Endothelial cell of umbilical vein (primary cell): ENCODE results near the gene SLCO2B1.

ENCODE experiments used
- EZH2 ChIP-seq: IDR thresholded peaks from 2 replicates; pipeline ENCODE4 v1.6.1; 2012; ENCODE audit warnings: borderline replicate concordance, low read depth, mild to moderate bottlenecking, moderate library complexity, low read length, inconsistent platforms; ENCODE audit not compliant: severe bottlenecking
- GATA2 ChIP-seq: IDR thresholded peaks from 2 replicates; pipeline ENCODE4 v1.7.0; 2011; ENCODE audit warnings: low read depth, mild to moderate bottlenecking, moderate library complexity, mixed read lengths, low read length; ENCODE audit not compliant: insufficient read length, insufficient read depth
- JUN ChIP-seq: IDR thresholded peaks from 2 replicates; pipeline ENCODE4 v1.6.1; 2011; ENCODE audit warnings: borderline replicate concordance, low read depth; ENCODE audit not compliant: insufficient read length, insufficient read depth
- MAX ChIP-seq: IDR thresholded peaks from 2 replicates; pipeline ENCODE4 v1.6.1; 2011; ENCODE audit not compliant: insufficient read depth, insufficient read length
- MYC ChIP-seq: IDR thresholded peaks from one replicate; pipeline ENCODE4 v1.6.1; 2011; ENCODE audit warnings: mild to moderate bottlenecking, low read depth, low read length
- POLR2A ChIP-seq: IDR thresholded peaks from 2 replicates; pipeline ENCODE4 v1.6.1; 2012; ENCODE audit warnings: low read depth, mild to moderate bottlenecking, control low read depth, low read length
- POLR2AphosphoS5 ChIP-seq: IDR thresholded peaks from 2 replicates; pipeline ENCODE4 v1.6.1; 2012; ENCODE audit warnings: low read depth, mild to moderate bottlenecking, control low read depth, low read length, moderate library complexity; ENCODE audit not compliant: insufficient read depth
- TF ChIP-seq, protein P1 (sequence below), 2 donors: IDR thresholded peaks; 1 replicate in 1 of 2; 2 replicates in 1 of 2; pipeline ENCODE4 v1.5.1; 2011; ENCODE audit warnings: low read length in 2 of 2, mild to moderate bottlenecking in 2 of 2, moderate library complexity in 2 of 2, control low read depth in 1 of 2, inconsistent platforms in 1 of 2, low read depth in 1 of 2; ENCODE audit not compliant: insufficient read depth in 1 of 2; ENCODE audit errors: extremely low read depth in 1 of 2

GRCh38 chr11:75193711-75194110 is 42.8 kb downstream of the SLCO2B1 start:
- TF ChIP-seq, protein P1, sequence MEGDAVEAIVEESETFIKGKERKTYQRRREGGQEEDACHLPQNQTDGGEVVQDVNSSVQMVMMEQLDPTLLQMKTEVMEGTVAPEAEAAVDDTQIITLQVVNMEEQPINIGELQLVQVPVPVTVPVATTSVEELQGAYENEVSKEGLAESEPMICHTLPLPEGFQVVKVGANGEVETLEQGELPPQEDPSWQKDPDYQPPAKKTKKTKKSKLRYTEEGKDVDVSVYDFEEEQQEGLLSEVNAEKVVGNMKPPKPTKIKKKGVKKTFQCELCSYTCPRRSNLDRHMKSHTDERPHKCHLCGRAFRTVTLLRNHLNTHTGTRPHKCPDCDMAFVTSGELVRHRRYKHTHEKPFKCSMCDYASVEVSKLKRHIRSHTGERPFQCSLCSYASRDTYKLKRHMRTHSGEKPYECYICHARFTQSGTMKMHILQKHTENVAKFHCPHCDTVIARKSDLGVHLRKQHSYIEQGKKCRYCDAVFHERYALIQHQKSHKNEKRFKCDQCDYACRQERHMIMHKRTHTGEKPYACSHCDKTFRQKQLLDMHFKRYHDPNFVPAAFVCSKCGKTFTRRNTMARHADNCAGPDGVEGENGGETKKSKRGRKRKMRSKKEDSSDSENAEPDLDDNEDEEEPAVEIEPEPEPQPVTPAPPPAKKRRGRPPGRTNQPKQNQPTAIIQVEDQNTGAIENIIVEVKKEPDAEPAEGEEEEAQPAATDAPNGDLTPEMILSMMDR (IDR thresholded peaks at IDR 0.05; ENCODE audit: extremely low read depth in 1 of 2, insufficient read depth in 1 of 2, low read depth in 1 of 2, low read length in 2 of 2), result no peak
- TF ChIP-seq GATA2 (no peak), POLR2A (no peak), JUN (no peak), POLR2AphosphoS5 (no peak), EZH2 (no peak), MAX (no peak), MYC (no peak)
